Measurements from ENCODE around the gene FSD1L. TPM values are rescaled to one million over a fixed set of nuclear protein-coding genes. Genes with fewer than 3 reads are reported as not detected.

Gene FSD1L
- total RNA-seq, 1 donor from 2014 or later = 29.5 TPM

DNA sequence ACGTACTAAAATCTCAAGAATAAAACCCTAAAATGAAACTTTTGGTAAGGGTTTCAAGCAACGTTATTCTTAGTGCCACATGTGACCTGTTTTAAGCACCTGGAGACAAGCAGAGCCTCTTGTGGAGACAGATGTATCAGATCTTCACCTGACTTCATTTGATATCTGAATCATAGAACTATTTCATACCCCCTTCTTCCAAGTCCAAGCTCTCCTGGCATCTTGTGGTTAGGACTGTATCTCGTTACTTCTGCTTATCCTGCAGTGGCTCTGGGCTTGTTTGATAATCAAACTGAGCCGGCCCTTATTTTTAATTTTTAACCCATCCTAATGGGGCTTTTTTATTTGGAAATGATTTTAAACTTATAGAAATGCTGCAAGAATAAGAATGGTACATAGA is 11.1 kb upstream of the FSD1L start:
- no peak for DNase-seq (ENCODE audit: low spot score, unreplicated experiment)
- peaks cover 29% of the 10 kb centered on the region for H3K4me1 Mint-ChIP-seq (ENCODE audit: low read depth)
- no peak overlapping the region for H3K27ac Mint-ChIP-seq
- peaks cover 6% of the 10 kb centered on the region for H3K9me3 Mint-ChIP-seq (ENCODE audit: low read depth)
- peaks cover 3% of the 10 kb centered on the region for H3K36me3 Mint-ChIP-seq (ENCODE audit: insufficient read depth)
- no peak for TF ChIP-seq CTCF (IDR thresholded peaks at IDR 0.05; ENCODE audit: unreplicated experiment)
- no peak overlapping the region for H3K4me3 Mint-ChIP-seq (ENCODE audit: low read depth)
- no peaks in the 10 kb centered on the region for H3K27me3 Mint-ChIP-seq

DNA sequence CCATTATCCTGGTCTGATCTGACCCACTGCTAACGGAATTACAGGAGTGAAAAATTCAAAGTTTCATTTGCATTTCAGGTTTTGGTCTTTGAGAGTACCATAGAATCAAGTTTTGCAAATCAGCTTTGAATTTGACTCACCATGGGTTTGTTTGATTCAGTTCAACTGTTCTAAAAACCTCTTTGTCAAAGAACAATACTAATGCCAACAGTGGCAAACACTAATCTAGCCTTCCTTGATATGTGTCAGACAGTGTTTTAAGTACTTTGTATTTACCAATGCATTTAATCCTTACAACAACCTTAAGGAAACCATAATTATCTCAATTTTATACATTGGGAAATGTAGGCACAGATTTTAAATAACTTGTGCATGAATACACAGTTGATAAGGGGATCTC is 10.1 kb upstream of the FSD1L start:
- no peaks in the 10 kb centered on the region for H3K27me3 Mint-ChIP-seq
- TF ChIP-seq CTCF (IDR thresholded peaks at IDR 0.05; ENCODE audit: unreplicated experiment) = no peak
- peak overlapping the region; percentile 94 for H3K27ac Mint-ChIP-seq
- H3K4me3 Mint-ChIP-seq (ENCODE audit: low read depth) = no peak overlapping the region
- peaks cover 20% of the 10 kb centered on the region for H3K4me1 Mint-ChIP-seq (ENCODE audit: low read depth)
- H3K36me3 Mint-ChIP-seq (ENCODE audit: insufficient read depth) = peaks cover 3% of the 10 kb centered on the region
- DNase-seq (ENCODE audit: low spot score, unreplicated experiment) = no peak
- peaks cover 6% of the 10 kb centered on the region for H3K9me3 Mint-ChIP-seq (ENCODE audit: low read depth)

- peak overlapping the region; percentile 94 for H3K27ac Mint-ChIP-seq
- H3K36me3 Mint-ChIP-seq (ENCODE audit: insufficient read depth) = peaks cover 3% of the 10 kb centered on the region
- DNase-seq (ENCODE audit: low spot score, unreplicated experiment) = no peak
- H3K9me3 Mint-ChIP-seq (ENCODE audit: low read depth) = peaks cover 6% of the 10 kb centered on the region
- H3K27me3 Mint-ChIP-seq = no peaks in the 10 kb centered on the region
- no peak for TF ChIP-seq CTCF (IDR thresholded peaks at IDR 0.05; ENCODE audit: unreplicated experiment)
- H3K4me3 Mint-ChIP-seq (ENCODE audit: low read depth) = no peak overlapping the region
- peaks cover 20% of the 10 kb centered on the region for H3K4me1 Mint-ChIP-seq (ENCODE audit: low read depth)
Measured at GRCh38 chr9:105438141-105438806, 9.6 kb upstream of the FSD1L start.

- Mint-ChIP-seq H3K9me3 (ENCODE audit: low read depth) (peaks cover 6% of the 10 kb centered on the region), H3K4me1 (ENCODE audit: low read depth) (peaks cover 18% of the 10 kb centered on the region), H3K36me3 (ENCODE audit: insufficient read depth) (peaks cover 3% of the 10 kb centered on the region), H3K27me3 (no peaks in the 10 kb centered on the region), H3K4me3 (ENCODE audit: low read depth) (no peak overlapping the region), H3K27ac (peak overlapping the region; percentile 8)
- TF ChIP-seq CTCF (IDR thresholded peaks at IDR 0.05; ENCODE audit: unreplicated experiment) = no peak
- no peak for DNase-seq (ENCODE audit: low spot score, unreplicated experiment)
Measured at GRCh38 chr9:105439428-105439827, 8.4 kb upstream of the FSD1L start.

DNA sequence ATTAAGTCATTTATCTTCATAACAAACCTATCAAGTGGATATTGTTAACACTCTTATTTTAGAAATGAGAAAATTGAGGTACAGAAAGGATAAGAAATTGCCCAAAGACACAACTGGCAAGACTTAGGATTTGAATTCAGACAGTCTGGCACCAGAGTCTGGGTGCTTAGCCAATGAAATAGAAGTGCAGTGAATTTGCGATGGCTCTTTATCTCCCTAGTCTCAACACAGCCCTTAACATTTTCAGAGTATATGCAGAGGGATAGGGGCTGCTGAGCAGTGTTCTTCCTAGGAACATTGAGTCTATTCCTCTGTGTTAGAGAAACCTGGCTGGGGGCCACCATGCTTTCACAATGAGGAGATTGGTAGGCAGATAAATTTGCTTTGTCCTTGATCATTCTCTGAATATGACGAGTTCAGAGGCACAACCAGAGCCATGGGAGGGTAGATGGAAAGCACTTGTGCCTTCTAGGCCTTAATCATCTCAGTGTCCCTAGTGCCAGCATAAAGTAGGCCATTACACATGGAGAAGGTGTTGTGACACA is 6.1 kb upstream of the FSD1L start:
- Mint-ChIP-seq H3K4me1 (ENCODE audit: low read depth) (peaks cover 17% of the 10 kb centered on the region), H3K36me3 (ENCODE audit: insufficient read depth) (no peaks in the 10 kb centered on the region), H3K4me3 (ENCODE audit: low read depth) (no peak overlapping the region), H3K27me3 (no peaks in the 10 kb centered on the region), H3K27ac (no peak overlapping the region), H3K9me3 (ENCODE audit: low read depth) (no peaks in the 10 kb centered on the region)
- TF ChIP-seq CTCF (IDR thresholded peaks at IDR 0.05; ENCODE audit: unreplicated experiment) = no peak
- no peak for DNase-seq (ENCODE audit: low spot score, unreplicated experiment)

All from progenitor cell of endocrine pancreas (in vitro differentiated cells).